NB4 (cell line): ENCODE results near the gene RTN4RL2.

ENCODE experiments used
- CTCF ChIP-seq: IDR thresholded peaks from one replicate; pipeline ENCODE4 v1.5.1; 2012; ENCODE audit warnings: low read depth, low read length
- MAX ChIP-seq: IDR thresholded peaks from 2 replicates; pipeline ENCODE4 v1.6.1; 2011; ENCODE audit warnings: low read depth, low read length
- MYC ChIP-seq: IDR thresholded peaks from 2 replicates; pipeline ENCODE4 v1.6.1; 2011; ENCODE audit warnings: low read depth, low read length
- POLR2A ChIP-seq: IDR thresholded peaks from 2 replicates; pipeline ENCODE4 v1.6.1; 2011; ENCODE audit warnings: mild to moderate bottlenecking; ENCODE audit not compliant: insufficient read length; ENCODE audit errors: extremely low read depth

- TF ChIP-seq CTCF (no peak), POLR2A (no peak), MAX (no peak), MYC (no peak)
These were observed 30.3 kb downstream of the RTN4RL2 start for GRCh38 chr11:57490456-57491248.
